HepG2 (cell line): ENCODE measurements around the gene POLN. TPM values are rescaled to one million over a fixed set of nuclear protein-coding genes. Genes with fewer than 3 reads are reported as not detected.
A peak's percentile ranks its signal among the peaks of the same experiment; 100 is the strongest.

Source experiments
- AGO2 ChIP-seq: fragments of 200-400 bp; formaldehyde crosslinking; optimal IDR thresholded peaks from 2 replicates; pipeline ENCODE3; 2017; ENCODE audit warnings: mild to moderate bottlenecking, low read depth, low read length, moderate library complexity
- AKAP8 ChIP-seq: sonication (generic); formaldehyde crosslinking; IDR thresholded peaks from 2 replicates; pipeline ENCODE4 v1.5.1; 2020; ENCODE audit warnings: mild to moderate bottlenecking, missing genetic modification reagents
- BRCA1 ChIP-seq: sonication (generic); formaldehyde crosslinking; IDR thresholded peaks from 2 replicates; pipeline ENCODE4 v1.4.0; 2020; ENCODE audit warnings: missing genetic modification reagents
- ERF ChIP-seq: IDR thresholded peaks from 2 replicates; pipeline ENCODE4 v1.6.1; 2018; ENCODE audit warnings: missing biosample characterization, missing genetic modification reagents
- HOXA5 ChIP-seq: sonication (generic); formaldehyde crosslinking; IDR thresholded peaks from 2 replicates; pipeline ENCODE4 v1.4.0; 2020; ENCODE audit warnings: missing genetic modification reagents
- MATR3 ChIP-seq: sonication (generic); formaldehyde crosslinking; IDR thresholded peaks from 2 replicates; pipeline ENCODE4 v1.4.0; 2020; ENCODE audit warnings: missing genetic modification reagents
- MEF2D ChIP-seq: sonication (generic); formaldehyde crosslinking; IDR thresholded peaks from 2 replicates; pipeline ENCODE4 v1.5.1; 2020; ENCODE audit warnings: mild to moderate bottlenecking, missing genetic modification reagents
- SALL2 ChIP-seq: sonication (generic); formaldehyde crosslinking; IDR thresholded peaks from 2 replicates; pipeline ENCODE4 v1.8.1; 2023; ENCODE audit warnings: mild to moderate bottlenecking, missing genetic modification reagents, inconsistent platforms
- TAF1 ChIP-seq: sonication (generic); formaldehyde crosslinking; IDR thresholded peaks from 2 replicates; pipeline ENCODE4 v1.4.0; 2020; ENCODE audit warnings: missing genetic modification reagents
- TEAD3 ChIP-seq: optimal IDR thresholded peaks from 2 replicates; pipeline ENCODE3; 2016; ENCODE audit warnings: borderline replicate concordance
- TOE1 ChIP-seq: sonication (generic); formaldehyde crosslinking; IDR thresholded peaks from 2 replicates; pipeline ENCODE4 v1.4.0; 2020; ENCODE audit warnings: mild to moderate bottlenecking, missing genetic modification reagents
- ZNF282 ChIP-seq: fragments of 450-650 bp; IDR thresholded peaks from 2 replicates; pipeline ENCODE4 v1.6.1; 2018; ENCODE audit not compliant: partially characterized antibody
- ZNF326 ChIP-seq: sonication (generic); formaldehyde crosslinking; IDR thresholded peaks from 2 replicates; pipeline ENCODE4 v1.4.0; 2020; ENCODE audit warnings: missing genetic modification reagents, borderline replicate concordance
- ZNF414 ChIP-seq: sonication (generic); formaldehyde crosslinking; IDR thresholded peaks from 2 replicates; pipeline ENCODE4 v1.5.0; 2020; ENCODE audit warnings: missing genetic modification reagents
- ZNF549 ChIP-seq: sonication (generic); formaldehyde crosslinking; IDR thresholded peaks from 2 replicates; pipeline ENCODE4 v1.5.0; 2020; ENCODE audit warnings: missing genetic modification reagents
- ZNF678 ChIP-seq: sonication (generic); formaldehyde crosslinking; IDR thresholded peaks from 2 replicates; pipeline ENCODE4 v1.4.0; 2020; ENCODE audit warnings: mild to moderate bottlenecking, missing genetic modification reagents
- ZNF792 ChIP-seq: IDR thresholded peaks from 2 replicates; pipeline ENCODE4 v1.6.1; 2016
- ZNF883 ChIP-seq: sonication (generic); formaldehyde crosslinking; IDR thresholded peaks from 2 replicates; pipeline ENCODE4 v1.5.1; 2020; ENCODE audit warnings: mild to moderate bottlenecking, missing genetic modification reagents; ENCODE audit errors: not compliant biosample characterization
- polyA plus RNA-seq, 8 experiments: library from polyadenylated mRNA; depleted of rRNA in 3 of 8; stranded (reverse) in 7 of 8; unstranded in 1 of 8; fragments of >200 nt; fragmentation: Illumina TruSeq in 4 of 8; extraction: Trizol in 4 of 8; gene quantifications; 2 replicates each; pipeline versions ENCODE4 v1.2.1 to v1.2.3, GENCODE V29; 2011 to 2016; ENCODE audit warnings: low read depth in 4 of 8, missing spikeins in 1 of 8, mixed read lengths in 1 of 8; ENCODE audit not compliant: insufficient read depth in 1 of 8
- total RNA-seq, 5 experiments: library from RNA; depleted of rRNA; stranded (reverse); fragments of >200 nt; fragmentation: Illumina TruSeq; extraction: Trizol; gene quantifications; 2 replicates each; pipeline ENCODE4 v1.2.3, GENCODE V29; 2016; ENCODE audit warnings: low read depth in 1 of 5
- TF ChIP-seq, protein P1 (sequence below): sonication (generic); formaldehyde crosslinking; IDR thresholded peaks from 2 replicates; pipeline ENCODE4 v1.4.0; 2020; ENCODE audit warnings: mild to moderate bottlenecking, missing genetic modification reagents
- TF ChIP-seq, protein P2 (sequence below): sonication (generic); formaldehyde crosslinking; IDR thresholded peaks from 2 replicates; pipeline ENCODE4 v1.4.0; 2020; ENCODE audit warnings: missing genetic modification reagents
- TF ChIP-seq, protein P3 (sequence below): fragments of 450-650 bp; IDR thresholded peaks from 2 replicates; pipeline ENCODE4 v1.6.1; 2017; ENCODE audit warnings: mild to moderate bottlenecking
- TF ChIP-seq, protein P4 (sequence below): sonication (generic); formaldehyde crosslinking; IDR thresholded peaks from 2 replicates; pipeline ENCODE4 v1.4.0; 2020; ENCODE audit warnings: mild to moderate bottlenecking, missing genetic modification reagents

POLN gene
- total and polyA plus RNA-seq, 2 of the 13 experiments (the other 11 are each of a cell fraction or from before 2014, with no cell fraction given): 0.93 to 1.5 TPM

DNA sequence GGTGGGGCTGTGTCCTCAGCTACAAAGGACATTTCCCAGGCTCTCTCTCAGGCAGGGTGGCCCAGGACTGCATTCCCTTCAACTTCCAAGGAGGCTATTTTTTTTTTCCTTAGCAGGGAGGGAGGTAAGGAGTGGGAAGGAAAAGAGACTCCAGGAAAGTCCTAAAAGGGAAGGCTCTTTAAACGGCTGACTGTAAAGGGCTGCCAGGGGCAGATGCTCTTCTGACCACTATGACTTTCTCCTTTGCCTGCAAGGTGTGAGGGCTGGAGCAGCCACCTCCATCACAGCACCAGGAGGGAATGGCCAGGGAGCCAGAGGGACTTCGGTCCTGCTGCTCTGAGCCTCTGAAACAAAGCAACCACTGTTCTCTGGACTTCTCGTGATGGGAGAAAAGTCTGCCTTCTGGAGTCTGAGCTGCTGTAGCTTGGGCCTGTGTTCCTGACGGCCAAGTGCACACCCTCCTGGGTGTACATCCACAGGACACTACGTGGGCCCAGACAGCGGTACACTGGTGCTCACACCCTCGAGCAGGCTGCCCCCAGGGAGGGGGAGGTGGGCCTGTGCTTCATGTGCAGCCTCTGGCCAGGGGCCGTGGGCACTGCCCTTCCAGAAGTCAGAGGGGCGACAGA, 164.9 kb downstream of the POLN start (continued):
- TF ChIP-seq ERF (CRISPR knock-in tag) (0 out of 2 replicates have a peak, but pooled peaks have one; percentile 38), ZNF678 (CRISPR knock-in tag) (no peak), AGO2 (no peak), ZNF549 (CRISPR knock-in tag) (no peak), TAF1 (no peak; the same call in 1 of the 2 replicates), SALL2 (CRISPR knock-in tag) (peak; percentile 50; the same call in 1 of the 2 replicates), ZNF414 (no peak), ZNF883 (no peak), BRCA1 (no peak), ZNF326 (no peak), MATR3 (CRISPR knock-in tag) (no peak), ZNF282 (no peak), AKAP8 (no peak), ZNF792 (CRISPR knock-in tag) (no peak), TOE1 (CRISPR knock-in tag) (no peak), TEAD3 (CRISPR knock-in tag) (no peak), HOXA5 (CRISPR knock-in tag) (0 out of 2 replicates have a peak, but pooled peaks have one; percentile 58), MEF2D (CRISPR knock-in tag) (no peak)
- TF ChIP-seq, protein P1, sequence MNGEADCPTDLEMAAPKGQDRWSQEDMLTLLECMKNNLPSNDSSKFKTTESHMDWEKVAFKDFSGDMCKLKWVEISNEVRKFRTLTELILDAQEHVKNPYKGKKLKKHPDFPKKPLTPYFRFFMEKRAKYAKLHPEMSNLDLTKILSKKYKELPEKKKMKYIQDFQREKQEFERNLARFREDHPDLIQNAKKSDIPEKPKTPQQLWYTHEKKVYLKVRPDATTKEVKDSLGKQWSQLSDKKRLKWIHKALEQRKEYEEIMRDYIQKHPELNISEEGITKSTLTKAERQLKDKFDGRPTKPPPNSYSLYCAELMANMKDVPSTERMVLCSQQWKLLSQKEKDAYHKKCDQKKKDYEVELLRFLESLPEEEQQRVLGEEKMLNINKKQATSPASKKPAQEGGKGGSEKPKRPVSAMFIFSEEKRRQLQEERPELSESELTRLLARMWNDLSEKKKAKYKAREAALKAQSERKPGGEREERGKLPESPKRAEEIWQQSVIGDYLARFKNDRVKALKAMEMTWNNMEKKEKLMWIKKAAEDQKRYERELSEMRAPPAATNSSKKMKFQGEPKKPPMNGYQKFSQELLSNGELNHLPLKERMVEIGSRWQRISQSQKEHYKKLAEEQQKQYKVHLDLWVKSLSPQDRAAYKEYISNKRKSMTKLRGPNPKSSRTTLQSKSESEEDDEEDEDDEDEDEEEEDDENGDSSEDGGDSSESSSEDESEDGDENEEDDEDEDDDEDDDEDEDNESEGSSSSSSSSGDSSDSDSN (CRISPR knock-in tag): peak; percentile 48; the same call in 1 of the 2 replicates
- TF ChIP-seq, protein P2, sequence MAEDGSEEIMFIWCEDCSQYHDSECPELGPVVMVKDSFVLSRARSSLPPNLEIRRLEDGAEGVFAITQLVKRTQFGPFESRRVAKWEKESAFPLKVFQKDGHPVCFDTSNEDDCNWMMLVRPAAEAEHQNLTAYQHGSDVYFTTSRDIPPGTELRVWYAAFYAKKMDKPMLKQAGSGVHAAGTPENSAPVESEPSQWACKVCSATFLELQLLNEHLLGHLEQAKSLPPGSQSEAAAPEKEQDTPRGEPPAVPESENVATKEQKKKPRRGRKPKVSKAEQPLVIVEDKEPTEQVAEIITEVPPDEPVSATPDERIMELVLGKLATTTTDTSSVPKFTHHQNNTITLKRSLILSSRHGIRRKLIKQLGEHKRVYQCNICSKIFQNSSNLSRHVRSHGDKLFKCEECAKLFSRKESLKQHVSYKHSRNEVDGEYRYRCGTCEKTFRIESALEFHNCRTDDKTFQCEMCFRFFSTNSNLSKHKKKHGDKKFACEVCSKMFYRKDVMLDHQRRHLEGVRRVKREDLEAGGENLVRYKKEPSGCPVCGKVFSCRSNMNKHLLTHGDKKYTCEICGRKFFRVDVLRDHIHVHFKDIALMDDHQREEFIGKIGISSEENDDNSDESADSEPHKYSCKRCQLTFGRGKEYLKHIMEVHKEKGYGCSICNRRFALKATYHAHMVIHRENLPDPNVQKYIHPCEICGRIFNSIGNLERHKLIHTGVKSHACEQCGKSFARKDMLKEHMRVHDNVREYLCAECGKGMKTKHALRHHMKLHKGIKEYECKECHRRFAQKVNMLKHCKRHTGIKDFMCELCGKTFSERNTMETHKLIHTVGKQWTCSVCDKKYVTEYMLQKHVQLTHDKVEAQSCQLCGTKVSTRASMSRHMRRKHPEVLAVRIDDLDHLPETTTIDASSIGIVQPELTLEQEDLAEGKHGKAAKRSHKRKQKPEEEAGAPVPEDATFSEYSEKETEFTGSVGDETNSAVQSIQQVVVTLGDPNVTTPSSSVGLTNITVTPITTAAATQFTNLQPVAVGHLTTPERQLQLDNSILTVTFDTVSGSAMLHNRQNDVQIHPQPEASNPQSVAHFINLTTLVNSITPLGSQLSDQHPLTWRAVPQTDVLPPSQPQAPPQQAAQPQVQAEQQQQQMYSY (CRISPR knock-in tag): no peak
- TF ChIP-seq, protein P3, sequence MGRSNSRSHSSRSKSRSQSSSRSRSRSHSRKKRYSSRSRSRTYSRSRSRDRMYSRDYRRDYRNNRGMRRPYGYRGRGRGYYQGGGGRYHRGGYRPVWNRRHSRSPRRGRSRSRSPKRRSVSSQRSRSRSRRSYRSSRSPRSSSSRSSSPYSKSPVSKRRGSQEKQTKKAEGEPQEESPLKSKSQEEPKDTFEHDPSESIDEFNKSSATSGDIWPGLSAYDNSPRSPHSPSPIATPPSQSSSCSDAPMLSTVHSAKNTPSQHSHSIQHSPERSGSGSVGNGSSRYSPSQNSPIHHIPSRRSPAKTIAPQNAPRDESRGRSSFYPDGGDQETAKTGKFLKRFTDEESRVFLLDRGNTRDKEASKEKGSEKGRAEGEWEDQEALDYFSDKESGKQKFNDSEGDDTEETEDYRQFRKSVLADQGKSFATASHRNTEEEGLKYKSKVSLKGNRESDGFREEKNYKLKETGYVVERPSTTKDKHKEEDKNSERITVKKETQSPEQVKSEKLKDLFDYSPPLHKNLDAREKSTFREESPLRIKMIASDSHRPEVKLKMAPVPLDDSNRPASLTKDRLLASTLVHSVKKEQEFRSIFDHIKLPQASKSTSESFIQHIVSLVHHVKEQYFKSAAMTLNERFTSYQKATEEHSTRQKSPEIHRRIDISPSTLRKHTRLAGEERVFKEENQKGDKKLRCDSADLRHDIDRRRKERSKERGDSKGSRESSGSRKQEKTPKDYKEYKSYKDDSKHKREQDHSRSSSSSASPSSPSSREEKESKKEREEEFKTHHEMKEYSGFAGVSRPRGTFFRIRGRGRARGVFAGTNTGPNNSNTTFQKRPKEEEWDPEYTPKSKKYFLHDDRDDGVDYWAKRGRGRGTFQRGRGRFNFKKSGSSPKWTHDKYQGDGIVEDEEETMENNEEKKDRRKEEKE: no peak
- TF ChIP-seq, protein P4, sequence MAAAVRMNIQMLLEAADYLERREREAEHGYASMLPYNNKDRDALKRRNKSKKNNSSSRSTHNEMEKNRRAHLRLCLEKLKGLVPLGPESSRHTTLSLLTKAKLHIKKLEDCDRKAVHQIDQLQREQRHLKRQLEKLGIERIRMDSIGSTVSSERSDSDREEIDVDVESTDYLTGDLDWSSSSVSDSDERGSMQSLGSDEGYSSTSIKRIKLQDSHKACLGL (CRISPR knock-in tag): no peak
